KG1 (cell line): ENCODE results near the gene BCAT1.
"Not testable (repeated sequence)": the region's sequence is repeated elsewhere in the genome, so short reads cannot be mapped to it uniquely, and the experiment has no call there.

ENCODE experiments used
- DNase-seq: peaks from one replicate; lab custom pipeline; 2025; lab: John Stamatoyannopoulos, UW

BCAT1 gene

DNA sequence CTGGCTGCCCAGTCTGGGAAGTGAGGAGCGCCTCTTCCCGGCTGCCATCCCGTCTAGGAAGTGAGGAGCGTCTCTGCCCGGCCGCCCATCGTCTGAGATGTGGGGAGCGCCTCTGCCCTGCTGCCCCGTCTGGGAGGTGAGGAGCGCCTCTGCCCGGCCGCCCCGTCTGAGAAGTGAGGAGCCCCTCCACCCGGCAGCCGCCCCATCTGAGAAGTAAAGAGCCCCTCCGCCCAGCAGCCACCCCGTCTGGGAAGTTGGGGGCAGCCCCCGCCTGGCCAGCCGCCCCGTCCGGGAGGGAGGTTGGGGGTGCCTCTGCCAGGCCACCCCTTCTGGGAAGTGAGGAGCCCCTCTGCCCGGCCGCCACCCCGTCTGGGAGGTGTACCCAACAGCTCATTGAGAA lies 22.8 kb downstream of the BCAT1 start:
- not testable (repeated sequence) for DNase-seq

DNA sequence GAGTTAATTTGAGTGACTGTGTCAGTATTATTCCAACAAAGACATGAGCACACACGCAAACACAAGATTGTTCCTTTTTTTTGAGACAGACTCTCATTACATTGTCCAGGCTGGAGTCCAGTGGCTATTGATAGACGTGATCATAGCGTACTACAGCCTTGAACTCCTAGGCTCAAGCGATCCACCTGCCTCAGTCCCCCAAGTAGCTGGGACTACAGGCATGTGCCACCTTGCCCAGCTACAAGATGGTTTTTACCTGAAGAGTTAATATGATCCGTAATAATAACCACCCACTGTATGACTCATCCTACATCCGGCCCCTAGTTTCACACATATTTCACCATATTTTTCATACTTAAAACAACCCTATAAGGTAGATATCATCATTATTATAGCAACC lies 26.8 kb downstream of the BCAT1 start:
- no peak for DNase-seq

DNA sequence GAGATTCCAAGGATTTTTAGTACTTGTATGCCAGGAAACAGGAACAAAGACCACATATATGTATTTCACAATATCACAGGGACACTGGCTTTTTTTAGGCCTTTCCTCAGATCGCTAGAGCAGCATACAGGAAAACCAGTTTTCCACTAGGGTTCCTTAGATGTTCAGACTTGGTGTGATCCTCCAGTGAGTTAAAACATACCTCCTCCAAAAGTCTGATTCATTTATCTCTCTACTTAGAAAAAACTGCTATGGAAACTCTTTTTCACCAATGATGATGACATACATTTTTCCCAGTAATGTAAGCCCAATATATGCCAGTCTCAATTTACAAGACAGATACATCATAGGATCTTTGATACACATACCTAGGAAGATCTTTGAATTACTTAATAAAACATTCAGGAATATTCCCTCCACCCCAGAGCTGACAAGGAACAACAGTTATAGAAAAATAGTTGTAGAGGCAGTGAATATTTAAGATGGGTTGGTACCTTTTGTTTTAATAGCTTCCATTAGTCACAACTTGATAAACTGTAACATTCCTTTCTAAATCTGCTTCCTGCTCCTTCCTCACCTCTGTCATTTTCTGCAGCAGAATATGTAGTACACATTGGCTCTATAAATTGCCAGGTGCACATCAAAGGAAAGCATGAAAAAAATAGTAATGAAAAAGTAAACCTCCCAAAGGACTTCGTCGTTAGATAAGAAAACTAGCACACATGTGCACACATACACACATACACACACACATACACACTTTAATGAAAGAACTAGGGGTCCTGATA lies 27.5 kb downstream of the BCAT1 start:
- DNase-seq, result no peak

DNA sequence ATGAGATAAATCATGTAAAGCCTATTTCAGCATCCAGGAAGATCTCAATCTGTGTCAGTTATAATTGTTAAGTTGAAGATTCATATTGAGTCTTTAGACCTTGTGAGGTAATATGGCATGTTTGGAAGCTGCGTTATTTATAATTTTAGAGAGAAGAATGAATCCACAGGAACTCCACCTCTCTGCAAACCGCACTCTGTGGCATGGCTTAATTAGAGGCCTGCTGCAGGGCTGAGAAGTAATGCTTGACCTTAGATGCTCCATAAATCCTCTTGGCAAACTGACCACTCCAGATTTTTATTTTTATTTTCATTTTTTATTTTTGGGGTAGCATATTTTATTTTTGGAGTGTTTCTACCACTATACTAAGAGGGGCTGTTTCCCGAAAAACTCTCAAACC lies 28.8 kb downstream of the BCAT1 start:
- no peak for DNase-seq

GRCh38 chr12:24919346-24920001 lies 29.4 kb downstream of the BCAT1 start:
- no peak for DNase-seq

DNA sequence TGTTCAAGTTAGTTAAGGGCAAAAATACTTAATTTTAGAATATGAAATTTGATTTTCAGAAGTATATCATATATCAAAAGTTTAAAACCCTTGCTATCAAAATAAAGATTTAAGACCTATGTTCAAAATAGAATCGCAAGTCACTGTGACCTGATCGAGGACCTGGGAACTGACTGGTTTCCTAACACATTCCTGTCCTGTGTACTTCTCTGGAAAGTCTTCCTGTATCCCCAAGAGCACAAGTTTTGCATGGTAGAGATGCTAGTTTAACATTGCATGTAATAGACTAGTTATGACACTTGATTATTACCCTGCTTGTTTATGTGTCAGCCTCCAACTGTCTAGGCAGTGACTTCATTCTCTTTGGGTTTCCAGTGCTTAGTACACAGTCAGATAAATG lies 30.3 kb downstream of the BCAT1 start:
- DNase-seq, result no peak

DNA sequence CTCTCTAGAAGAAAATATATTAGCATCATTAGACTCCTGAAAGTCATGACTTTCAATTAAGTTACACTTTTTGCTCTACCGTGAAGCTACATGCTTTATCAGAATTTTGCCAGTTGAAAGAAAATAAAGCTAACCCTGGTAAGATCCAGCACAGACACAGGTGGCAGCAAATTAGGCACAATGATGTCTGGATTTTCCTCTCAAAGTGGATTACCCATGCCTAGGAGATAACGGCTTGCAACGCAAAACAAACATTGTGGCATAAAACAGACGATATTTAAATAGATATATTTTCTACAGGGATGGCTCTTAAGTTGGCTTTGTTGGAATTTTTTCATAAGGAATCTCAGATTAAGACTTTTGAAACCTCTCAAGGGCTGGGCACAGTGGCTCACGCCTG lies 33.4 kb downstream of the BCAT1 start:
- no peak for DNase-seq

- no peak for DNase-seq
Observed at GRCh38 chr12:24913953-24914352, 34.9 kb downstream of the BCAT1 start.

DNA sequence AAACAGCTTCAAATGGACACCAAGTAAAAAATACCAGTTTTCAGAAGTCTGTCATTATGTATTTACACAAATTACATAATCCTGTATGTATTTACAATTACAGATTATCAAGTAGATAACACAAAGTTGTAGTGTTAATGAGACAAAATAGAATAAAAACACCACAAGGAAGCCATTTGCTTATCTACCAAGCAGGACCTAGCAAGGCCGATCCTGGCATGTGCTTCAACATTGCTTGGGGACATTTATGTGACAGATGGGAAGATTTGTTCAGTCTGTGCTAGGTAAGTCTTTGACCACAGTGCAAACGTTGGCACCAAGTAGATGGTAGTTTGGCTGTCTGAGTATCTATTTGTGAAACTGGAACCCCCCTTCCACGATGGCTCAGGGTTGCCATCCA lies 35.8 kb downstream of the BCAT1 start:
- no peak for DNase-seq

DNA sequence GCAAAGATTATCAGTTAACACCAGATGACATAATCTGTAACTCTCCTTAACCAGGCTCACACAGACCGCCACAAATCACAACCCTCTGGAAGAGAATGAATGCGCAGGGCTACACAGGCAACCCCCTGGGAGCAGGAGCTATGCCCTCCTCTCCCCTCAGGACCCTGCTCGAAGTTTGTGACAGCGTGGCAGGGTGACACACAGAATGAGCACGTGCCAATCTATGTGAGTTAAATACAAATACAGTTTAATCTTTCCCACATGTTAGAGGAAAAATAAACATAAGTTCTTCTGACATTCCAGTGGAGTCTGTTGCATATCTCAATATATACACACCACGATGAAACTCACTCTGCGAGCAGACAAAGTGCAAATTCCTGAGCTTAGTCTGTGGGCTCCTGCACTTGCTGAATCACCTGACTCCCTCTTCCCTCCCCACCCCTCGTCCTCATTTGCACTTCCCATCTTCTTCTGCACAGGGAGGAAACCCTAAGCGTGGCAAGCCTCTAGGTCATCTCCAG lies 37.6 kb downstream of the BCAT1 start:
- DNase-seq, result no peak

GRCh38 chr12:24910192-24910591 lies 38.7 kb downstream of the BCAT1 start:
- not testable (repeated sequence) for DNase-seq

DNA sequence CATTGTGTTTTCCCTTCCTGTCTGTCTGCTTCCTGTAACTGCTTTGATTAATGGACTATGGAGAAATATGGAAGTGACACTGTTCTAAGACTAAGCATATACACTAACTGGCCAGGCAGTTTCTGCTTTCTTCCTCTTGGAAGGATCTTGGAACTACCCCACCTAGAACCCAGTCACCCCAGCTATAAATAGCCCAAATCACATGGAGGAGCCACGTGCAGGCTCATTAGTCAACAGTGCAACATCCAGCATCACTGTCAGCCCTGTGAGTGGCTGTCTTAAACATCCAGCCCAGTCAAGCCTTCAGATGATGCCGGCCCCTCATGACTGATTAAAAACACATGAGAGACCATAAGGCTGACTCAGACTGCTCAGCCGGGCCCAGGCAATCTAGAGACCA lies 39.2 kb downstream of the BCAT1 start:
- DNase-seq, result no peak

- no peak for DNase-seq
Observed at GRCh38 chr12:24907464-24907863, 41.4 kb downstream of the BCAT1 start.

GRCh38 chr12:24906141-24906540 lies 42.8 kb downstream of the BCAT1 start:
- DNase-seq, result no peak

- DNase-seq, result no peak
Observed at GRCh38 chr12:24905431-24905830, 43.5 kb downstream of the BCAT1 start.

GRCh38 chr12:24904871-24905270 lies 44.0 kb downstream of the BCAT1 start:
- DNase-seq, result no peak

GRCh38 chr12:24903329-24904088 lies 45.4 kb downstream of the BCAT1 start:
- no peak for DNase-seq

DNA sequence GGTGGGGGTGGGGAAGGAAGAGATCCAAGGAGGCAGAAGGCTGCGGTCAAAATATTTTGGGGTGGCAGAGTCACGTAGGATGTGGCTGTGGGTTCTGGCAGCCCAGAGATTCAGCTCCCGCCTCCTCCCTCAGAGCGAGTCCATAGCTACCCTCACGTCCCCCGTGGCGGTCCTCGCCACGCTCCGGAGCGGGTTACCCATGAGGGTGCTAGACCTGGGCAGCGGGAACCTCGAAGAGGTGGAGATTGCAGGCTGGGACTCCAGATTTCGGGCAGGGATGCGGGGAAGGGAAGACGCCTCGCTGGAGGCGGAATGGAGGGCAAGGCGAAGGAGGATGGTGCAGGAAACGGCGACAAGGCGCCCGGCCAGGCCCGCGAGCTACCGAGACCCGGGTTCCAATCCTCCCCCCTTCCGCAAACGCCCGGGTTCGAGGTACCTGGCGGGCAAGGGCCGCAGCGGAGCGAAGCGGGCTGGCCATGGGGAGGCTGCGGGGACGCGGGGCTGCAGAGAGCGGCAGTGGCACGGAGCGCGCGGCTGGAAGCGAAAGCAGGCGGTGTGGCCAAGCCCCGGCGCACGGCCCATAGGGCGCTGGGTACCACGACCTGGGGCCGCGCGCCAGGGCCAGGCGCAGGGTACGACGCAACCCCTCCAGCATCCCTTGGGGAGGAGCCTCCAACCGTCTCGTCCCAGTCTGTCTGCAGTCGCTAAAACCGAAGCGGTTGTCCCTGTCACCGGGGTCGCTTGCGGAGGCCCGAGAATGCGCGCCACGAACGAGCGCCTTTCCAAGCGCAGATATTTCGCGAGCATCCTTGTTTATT lies 46.2 kb downstream of the BCAT1 start:
- no peak for DNase-seq

DNA sequence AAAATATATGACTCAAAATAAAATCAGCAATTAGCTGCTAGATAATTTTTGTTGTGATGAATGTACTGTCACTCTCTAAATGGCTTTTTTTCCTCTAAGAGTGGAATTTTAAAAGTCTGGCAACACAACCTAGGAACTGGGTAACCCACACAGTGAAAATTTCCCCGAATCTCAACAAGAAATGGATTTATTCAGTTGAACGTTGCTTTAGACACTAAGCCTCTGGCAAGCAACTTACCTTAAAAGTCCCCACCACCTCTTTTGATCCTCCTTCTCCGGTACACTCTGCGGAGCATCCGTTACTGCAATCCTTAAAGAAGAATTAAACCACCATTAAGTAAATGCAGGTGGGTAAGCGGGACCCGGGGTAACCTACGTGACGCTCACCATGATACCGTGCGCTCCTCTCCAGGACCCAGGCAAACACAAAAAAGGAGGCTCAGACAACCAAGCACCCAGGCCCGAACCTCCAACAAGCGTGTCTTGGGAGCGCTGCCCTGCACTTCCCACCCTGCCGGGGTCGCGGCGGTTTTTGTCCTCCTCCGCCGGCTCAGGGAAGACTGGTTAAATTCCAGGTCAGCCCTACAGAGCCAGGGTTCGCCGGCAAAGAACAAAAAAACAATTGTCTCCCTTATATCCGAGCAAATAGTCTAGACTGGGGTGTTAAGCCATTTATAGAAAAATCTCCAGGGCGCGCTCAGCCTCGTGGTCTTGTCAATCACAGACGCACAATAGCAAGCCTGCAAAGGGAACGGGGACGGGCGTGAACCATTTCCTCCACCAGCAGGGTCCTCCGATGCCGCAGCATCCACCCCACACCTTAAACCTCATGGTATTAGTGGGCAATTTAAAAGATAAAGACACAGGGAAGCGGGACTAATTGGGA lies 47.1 kb downstream of the BCAT1 start:
- DNase-seq, result no peak

DNA sequence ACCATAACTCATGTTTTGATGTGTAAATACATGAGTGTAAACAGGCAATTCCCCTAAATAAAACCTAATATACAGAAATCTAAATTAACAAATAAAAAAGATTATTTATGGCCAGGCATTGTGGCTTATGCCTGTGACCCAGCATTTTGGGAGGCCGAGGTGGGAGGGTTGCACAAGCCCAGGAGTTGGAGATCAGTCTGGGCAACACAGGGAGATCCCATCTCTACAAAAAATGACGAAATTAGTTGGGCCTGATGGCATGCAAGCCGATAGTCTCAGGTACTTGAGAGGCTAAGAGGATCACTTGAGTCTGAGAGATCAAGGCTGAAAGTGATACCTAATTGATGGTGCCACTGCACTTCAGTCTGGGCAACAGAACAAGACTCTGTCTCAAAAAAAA lies 48.7 kb downstream of the BCAT1 start:
- DNase-seq, result no peak

GRCh38 chr12:24899503-24900075 lies 49.3 kb downstream of the BCAT1 start:
- no peak for DNase-seq
